Neutrophil (primary cell): ENCODE measurements around the gene HNRNPU.

Experiments
- H3K27ac ChIP-seq: fragments of 200-600 bp; sonication (generic); 2 replicates; pipeline ENCODE4 v1.5.1; 2016; ENCODE audit warnings: mild to moderate bottlenecking, moderate library complexity
- H3K27me3 ChIP-seq: fragments of 200-600 bp; sonication (generic); 2 replicates; pipeline ENCODE4 v1.6.0; 2016; ENCODE audit warnings: mild to moderate bottlenecking
- H3K36me3 ChIP-seq: fragments of 200-600 bp; sonication (generic); 2 replicates; pipeline ENCODE4 v1.5.1; 2017
- H3K4me1 ChIP-seq, 2 experiments: fragments of 200-600 bp in 1 of 2; sonication (generic) in 1 of 2; 1 replicate in 1 of 2; 2 replicates in 1 of 2; pipeline versions ENCODE4 v1.5.1 to v1.6.1; 2013 to 2016; ENCODE audit warnings: low read depth in 1 of 2, low read length in 1 of 2, mild to moderate bottlenecking in 1 of 2, moderate library complexity in 1 of 2; ENCODE audit not compliant: control insufficient read depth in 1 of 2, insufficient read depth in 1 of 2
- H3K4me3 ChIP-seq, 2 experiments: fragments of 200-600 bp in 1 of 2; sonication (generic) in 1 of 2; 1 replicate in 1 of 2; 2 replicates in 1 of 2; pipeline ENCODE4 v1.5.1; 2013 to 2016; ENCODE audit warnings: low read depth in 1 of 2, low read length in 1 of 2, mild to moderate bottlenecking in 1 of 2, moderate library complexity in 1 of 2
- H3K9me3 ChIP-seq: fragments of 200-600 bp; sonication (generic); 2 replicates; pipeline ENCODE4 v1.5.1; 2016
- CTCF ChIP-seq: fragments of 200-600 bp; sonication (generic); IDR thresholded peaks from 2 replicates; pipeline ENCODE4 v1.5.1; 2016; ENCODE audit warnings: antibody characterized with exemption

Gene HNRNPU

GRCh38 chr1:244817415-244817894, 46.9 kb downstream of the HNRNPU start:
- no peaks in the 10 kb centered on the region for H3K9me3 ChIP-seq
- peak overlapping the region; percentile 93 for H3K27ac ChIP-seq
- TF ChIP-seq CTCF = no peak
- peaks cover 26 to 29% of the 10 kb centered on the region in 2 experiments for H3K4me1 ChIP-seq
- H3K27me3 ChIP-seq = no peaks in the 10 kb centered on the region
- peak overlapping the region in 1 of 2 experiments; percentile 77 for H3K4me3 ChIP-seq
- H3K36me3 ChIP-seq = no peaks in the 10 kb centered on the region

GRCh38 chr1:244815600-244816099, 48.7 kb downstream of the HNRNPU start:
- Histone ChIP-seq H3K27me3 (no peaks in the 10 kb centered on the region), H3K36me3 (no peaks in the 10 kb centered on the region), H3K9me3 (no peaks in the 10 kb centered on the region), H3K27ac (peak overlapping the region; percentile 93), H3K4me1 (peaks cover 26 to 29% of the 10 kb centered on the region in 2 experiments), H3K4me3 (peak overlapping the region; percentile 74 to 77)
- no peak for TF ChIP-seq CTCF

GRCh38 chr1:244813327-244813726, 51.0 kb downstream of the HNRNPU start:
- H3K27ac ChIP-seq = no peak overlapping the region
- H3K9me3 ChIP-seq = no peaks in the 10 kb centered on the region
- TF ChIP-seq CTCF = no peak
- no peaks in the 10 kb centered on the region for H3K36me3 ChIP-seq
- H3K27me3 ChIP-seq = no peaks in the 10 kb centered on the region
- H3K4me3 ChIP-seq = no peak overlapping the region
- peaks cover 26 to 29% of the 10 kb centered on the region in 2 experiments for H3K4me1 ChIP-seq

- Histone ChIP-seq H3K27ac (no peak overlapping the region), H3K4me3 (no peak overlapping the region), H3K36me3 (no peaks in the 10 kb centered on the region), H3K9me3 (no peaks in the 10 kb centered on the region), H3K27me3 (no peaks in the 10 kb centered on the region), H3K4me1 (peaks cover 3 to 6% of the 10 kb centered on the region in 2 experiments)
- no peak for TF ChIP-seq CTCF
Measured at GRCh38 chr1:244810221-244810620, 54.1 kb downstream of the HNRNPU start.

GRCh38 chr1:244807138-244807537, 57.2 kb downstream of the HNRNPU start:
- Histone ChIP-seq H3K36me3 (no peaks in the 10 kb centered on the region), H3K4me1 (no peaks in the 10 kb centered on the region), H3K4me3 (no peak overlapping the region), H3K27ac (no peak overlapping the region), H3K9me3 (no peaks in the 10 kb centered on the region), H3K27me3 (peaks cover 9% of the 10 kb centered on the region)
- TF ChIP-seq CTCF = no peak

GRCh38 chr1:244804841-244805240, 59.5 kb downstream of the HNRNPU start:
- H3K4me3 ChIP-seq = no peak overlapping the region
- no peaks in the 10 kb centered on the region for H3K9me3 ChIP-seq
- TF ChIP-seq CTCF = no peak
- no peak overlapping the region for H3K27ac ChIP-seq
- peaks cover 0 to 3% of the 10 kb centered on the region in 2 experiments for H3K4me1 ChIP-seq
- H3K27me3 ChIP-seq = peaks cover 15% of the 10 kb centered on the region
- H3K36me3 ChIP-seq = no peaks in the 10 kb centered on the region
